ENCODE data around the gene CNGA4. TPM values are rescaled to one million over a fixed set of nuclear protein-coding genes. Genes with fewer than 3 reads are reported as not detected.

CNGA4 gene
- total RNA-seq, 4 donors from 2014 or later, result 0.26 to 0.90 (median 0.30) TPM; not detected in 1

DNA sequence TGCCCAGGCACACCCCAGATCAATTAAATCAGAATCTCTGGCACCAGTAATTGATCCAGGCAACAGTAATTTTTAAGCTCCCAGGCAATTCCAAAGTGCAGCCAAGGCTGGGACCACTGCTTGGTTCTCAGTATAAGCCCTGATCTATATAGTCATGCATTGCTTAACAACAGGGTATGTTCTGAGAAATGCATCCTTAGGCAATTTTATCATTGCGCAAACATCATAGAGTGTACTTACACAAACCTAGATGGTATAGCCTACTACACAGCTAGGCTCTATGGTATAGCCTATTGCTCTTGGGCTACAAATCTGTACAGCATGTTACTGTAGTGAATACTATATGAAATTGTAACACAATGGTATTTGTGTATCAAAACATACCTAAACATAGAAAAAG, 34.2 kb upstream of the CNGA4 start:
- intact Hi-C loops (cut with DNase I; ENCODE audit: low total_unique reads), result no loop called here
- Histone ChIP-seq H3K27me3 (no peaks in the 10 kb centered on the region), H3K4me1 (no peaks in the 10 kb centered on the region), H3K27ac (no peak overlapping the region), H3K9me3 (no peaks in the 10 kb centered on the region), H3K4me3 (no peak overlapping the region), H3K36me3 (no peaks in the 10 kb centered on the region)
- TF ChIP-seq POLR2A (IDR thresholded peaks at IDR 0.05) (no peak), CTCF (IDR thresholded peaks at IDR 0.05) (no peak)
- DNase-seq, result no peak

GRCh38 chr11:6205366-6205765, 33.5 kb upstream of the CNGA4 start, which contains the start of gene C11orf42:
TSS of gene C11orf42 (plus strand) at chr11:6205557. CDS start at chr11:6205616, 59 bp downstream.
- no peak for DNase-seq

DNA sequence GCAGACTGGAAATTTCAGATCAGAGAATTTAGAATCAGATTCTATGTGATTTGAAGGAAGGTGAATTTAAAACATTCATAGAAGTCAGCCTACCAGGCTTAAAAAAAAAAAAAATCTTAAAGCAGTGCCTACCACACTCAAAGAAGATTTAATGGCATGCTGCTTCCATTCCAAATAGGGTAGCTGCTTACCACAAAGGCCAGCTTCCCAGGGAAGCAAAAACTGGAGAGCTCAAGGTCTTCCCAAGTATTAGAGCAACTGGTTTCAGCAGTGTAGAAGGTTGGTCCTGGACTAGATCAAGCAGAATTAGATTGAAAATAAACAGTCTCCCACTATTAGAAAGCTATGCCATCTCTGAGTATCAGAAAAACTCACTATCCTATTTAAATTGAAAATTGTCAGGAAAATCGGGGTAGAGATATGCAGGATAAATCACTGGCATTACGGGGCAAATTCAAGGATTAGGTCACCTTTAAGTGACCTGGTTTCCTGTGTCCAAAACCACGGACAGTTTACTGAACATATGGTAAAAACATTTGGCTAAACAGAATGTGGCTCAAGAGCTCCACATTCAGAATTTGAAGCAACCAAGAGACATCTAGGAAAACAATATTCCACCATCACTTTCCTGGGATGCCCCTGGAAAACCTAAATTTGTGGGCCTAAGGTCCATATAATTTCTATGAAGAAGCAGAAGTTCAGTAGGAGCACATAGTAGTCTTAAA, 32.3 kb upstream of the CNGA4 start:
- Histone ChIP-seq H3K4me3 (no peak overlapping the region), H3K36me3 (no peaks in the 10 kb centered on the region), H3K9me3 (no peaks in the 10 kb centered on the region), H3K27ac (no peak overlapping the region), H3K4me1 (no peaks in the 10 kb centered on the region), H3K27me3 (no peaks in the 10 kb centered on the region)
- no peak for DNase-seq
- intact Hi-C loops (cut with DNase I; ENCODE audit: low total_unique reads), result no loop called here
- TF ChIP-seq POLR2A (IDR thresholded peaks at IDR 0.05) (no peak), CTCF (IDR thresholded peaks at IDR 0.05) (no peak)

More at GRCh38 chr11:6205366-6205765, 33.5 kb upstream of the CNGA4 start, which contains the start of gene C11orf42:
- H3K4me1 ChIP-seq, result no peaks in the 10 kb centered on the region
- no peak within 1 kb of the TSS for H3K27ac ChIP-seq
- H3K27me3 ChIP-seq, result no peaks in the 10 kb centered on the region
- TF ChIP-seq POLR2A (IDR thresholded peaks at IDR 0.05) (no peak), CTCF (IDR thresholded peaks at IDR 0.05) (no peak)
- H3K4me3 ChIP-seq, result no peak within 1 kb of the TSS
- H3K36me3 ChIP-seq, result no peaks in the 10 kb centered on the region
- no peaks in the 10 kb centered on the region for H3K9me3 ChIP-seq
- intact Hi-C loops (cut with DNase I; ENCODE audit: low total_unique reads), result no loop called here

DNA sequence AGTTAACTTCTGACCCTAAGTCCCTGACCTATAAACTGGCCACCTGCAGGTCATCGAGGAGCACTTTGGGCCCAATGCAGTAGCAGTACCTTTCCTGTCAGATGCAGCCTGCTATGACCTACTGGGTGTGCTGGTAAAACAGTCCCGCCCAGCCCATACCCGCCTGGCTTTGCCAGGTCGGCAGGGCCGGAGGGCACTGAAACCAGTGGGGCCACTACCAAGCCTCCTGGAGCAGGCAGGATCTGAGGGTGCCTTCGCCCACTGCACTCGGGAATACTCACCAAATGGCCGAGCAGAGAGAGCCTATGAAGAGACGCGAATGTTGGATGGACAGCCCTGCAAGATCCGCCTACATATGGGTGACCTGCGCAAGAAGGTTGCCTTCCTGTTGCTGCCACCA, 29.1 kb upstream of the CNGA4 start:
- no peak overlapping the region for H3K27ac ChIP-seq
- H3K4me1 ChIP-seq, result no peaks in the 10 kb centered on the region
- no peak for TF ChIP-seq POLR2A (IDR thresholded peaks at IDR 0.05)
- TF ChIP-seq CTCF (IDR thresholded peaks at IDR 0.05), result no peak
- no peaks in the 10 kb centered on the region for H3K9me3 ChIP-seq
- H3K4me3 ChIP-seq, result no peak overlapping the region
- H3K36me3 ChIP-seq, result no peaks in the 10 kb centered on the region
- H3K27me3 ChIP-seq, result no peaks in the 10 kb centered on the region
- no peak for DNase-seq
- intact Hi-C loops (cut with DNase I; ENCODE audit: low total_unique reads), result no loop called here

- Histone ChIP-seq H3K4me1 (no peaks in the 10 kb centered on the region), H3K4me3 (no peak overlapping the region), H3K27ac (no peak overlapping the region), H3K27me3 (no peaks in the 10 kb centered on the region), H3K36me3 (no peaks in the 10 kb centered on the region), H3K9me3 (no peaks in the 10 kb centered on the region)
- DNase-seq, result no peak
- TF ChIP-seq CTCF (IDR thresholded peaks at IDR 0.05) (no peak), POLR2A (IDR thresholded peaks at IDR 0.05) (no peak)
- intact Hi-C loops (cut with DNase I; ENCODE audit: low total_unique reads), result no loop called here
These were observed 28.5 kb upstream of the CNGA4 start for GRCh38 chr11:6210274-6210955.

Measured in uterus (tissue), 4 donors.